H1 (cell line): ENCODE data around the gene LBH. TPM values are rescaled to one million over a fixed set of nuclear protein-coding genes. Genes with fewer than 3 reads are reported as not detected.

Experiments used
- CTCF ChIA-PET: fragments of 300-600 bp; sonication (Branson Sonifier 250); formaldehyde crosslinking; loops from one replicate; lab custom pipeline; 2021; ENCODE audit not compliant: partially characterized antibody; lab: Charles Lee
- POLR2A ChIA-PET: fragments of 300-600 bp; sonication (Branson Sonifier 250); formaldehyde crosslinking; loops from one replicate; lab custom pipeline; 2021; ENCODE audit warnings: inconsistent platforms; ENCODE audit not compliant: partially characterized antibody; lab: Charles Lee
- DNase-seq, 2 experiments: peaks; one replicate each; pipeline versions ENCODE4 v3.0.0 to v3.0.0-alpha.2; 2010 to 2022; ENCODE audit warnings: low spot score in 2 of 2, low read depth in 1 of 2, mixed read lengths in 1 of 2
- FAIRE-seq: peaks from 2 replicates; lab custom pipeline; 2011; peaks lifted over from hg19 to GRCh38; lab: Jason Lieb, UNC
- H2AFZ ChIP-seq: 2 replicates; pipeline ENCODE4 v1.8.1; 2012; ENCODE audit warnings: low read length, inconsistent platforms
- H2AK5ac ChIP-seq: 2 replicates; pipeline ENCODE4 v1.6.1; 2013; ENCODE audit warnings: low read depth, low read length
- H2BK120ac ChIP-seq: replicated peaks from 2 replicates; pipeline ENCODE3; 2013; ENCODE audit warnings: low read depth, low read length, inconsistent platforms
- H2BK12ac ChIP-seq: 2 replicates; pipeline ENCODE4 v1.6.1; 2013; ENCODE audit warnings: low read depth, low read length
- H2BK15ac ChIP-seq: 2 replicates; pipeline ENCODE4 v1.6.1; 2013; ENCODE audit warnings: low read length
- H2BK20ac ChIP-seq: 2 replicates; pipeline ENCODE4 v1.6.1; 2013; ENCODE audit warnings: low read length
- H2BK5ac ChIP-seq: 2 replicates; pipeline ENCODE4 v1.6.1; 2013; ENCODE audit warnings: low read depth, low read length
- H3K14ac ChIP-seq: 2 replicates; pipeline ENCODE4 v1.6.1; 2013; ENCODE audit warnings: inconsistent platforms; ENCODE audit not compliant: insufficient read length
- H3K18ac ChIP-seq: 2 replicates; pipeline ENCODE4 v1.6.1; 2013; ENCODE audit warnings: low read length; ENCODE audit errors: extremely low read depth
- H3K23ac ChIP-seq: 2 replicates; pipeline ENCODE4 v1.6.1; 2013; ENCODE audit warnings: inconsistent platforms; ENCODE audit not compliant: insufficient read length
- H3K23me2 ChIP-seq: 2 replicates; pipeline ENCODE4 v1.6.1; 2013; ENCODE audit warnings: low read depth, low read length
- H3K27ac ChIP-seq: 2 replicates; pipeline ENCODE4 v1.6.1; 2011; ENCODE audit warnings: low read depth, low read length, inconsistent platforms
- H3K27me3 ChIP-seq, 4 experiments: replicated peaks in 1 of 4; 1 replicate in 1 of 4; 2 replicates in 3 of 4; pipeline versions ENCODE4 v1.6.1 to v1.8.1; 2011 to 2013; ENCODE audit warnings: low read length in 3 of 4, mild to moderate bottlenecking in 3 of 4, inconsistent platforms in 2 of 4, mixed read lengths in 2 of 4, moderate library complexity in 1 of 4; ENCODE audit not compliant: control insufficient read depth in 3 of 4, insufficient read depth in 3 of 4; ENCODE audit errors: extremely low read depth in 1 of 4
- H3K36me3 ChIP-seq, 4 experiments: 2 replicates each; pipeline versions ENCODE4 v1.6.1 to v1.8.1; 2011 to 2013; ENCODE audit warnings: mild to moderate bottlenecking in 4 of 4, low read length in 3 of 4, moderate library complexity in 2 of 4, control low read depth in 1 of 4, inconsistent platforms in 1 of 4; ENCODE audit not compliant: insufficient read depth in 4 of 4, control insufficient read depth in 2 of 4
- H3K4ac ChIP-seq: replicated peaks from 2 replicates; pipeline ENCODE3; 2013; ENCODE audit warnings: low read length, low read depth, mixed read lengths, inconsistent platforms; ENCODE audit not compliant: insufficient read length
- H3K4me1 ChIP-seq, 4 experiments: replicated peaks in 1 of 4; 1 replicate in 1 of 4; 2 replicates in 3 of 4; pipeline versions ENCODE4 v1.6.1 to v1.8.1; 2011 to 2013; ENCODE audit warnings: low read length in 3 of 4, inconsistent platforms in 2 of 4, mixed read lengths in 1 of 4; ENCODE audit not compliant: insufficient read depth in 4 of 4, control insufficient read depth in 3 of 4
- H3K4me2 ChIP-seq, 2 experiments: 2 replicates each; pipeline versions ENCODE4 v1.6.1 to v1.8.1; 2011 to 2013; ENCODE audit warnings: low read depth in 2 of 2, low read length in 2 of 2, control low read depth in 1 of 2, inconsistent platforms in 1 of 2, mild to moderate bottlenecking in 1 of 2; ENCODE audit not compliant: insufficient read depth in 1 of 2
- H3K4me3 ChIP-seq, 4 experiments: fragments of 200-600, 300-600 bp in 1 of 4; sonication (generic), shearing (Covaris generic), sonication (Bioruptor Twin) in 1 of 4; 2 replicates each; pipeline versions ENCODE4 v1.5.1 to v1.8.1; 2011 to 2016; ENCODE audit warnings: low read length in 4 of 4, low read depth in 3 of 4, control low read depth in 2 of 4, inconsistent platforms in 2 of 4, mild to moderate bottlenecking in 2 of 4, mixed read lengths in 1 of 4, moderate library complexity in 1 of 4; ENCODE audit not compliant: insufficient read depth in 2 of 4; ENCODE audit errors: extremely low read depth in 1 of 4
- H3K56ac ChIP-seq: replicated peaks from 2 replicates; pipeline ENCODE3; 2013; ENCODE audit warnings: low read depth, mild to moderate bottlenecking, mixed read lengths, low read length, inconsistent platforms; ENCODE audit not compliant: insufficient read length
- H3K79me1 ChIP-seq: 2 replicates; pipeline ENCODE4 v1.6.1; 2013; ENCODE audit warnings: low read depth, low read length, control low read depth
- H3K79me2 ChIP-seq, 2 experiments: 2 replicates each; pipeline versions ENCODE4 v1.6.1 to v1.8.1; 2012 to 2013; ENCODE audit warnings: low read length in 2 of 2, mild to moderate bottlenecking in 2 of 2, inconsistent platforms in 1 of 2; ENCODE audit not compliant: insufficient read depth in 2 of 2, control insufficient read depth in 1 of 2
- H3K9ac ChIP-seq, 4 experiments: replicated peaks in 1 of 4; 1 replicate in 1 of 4; 2 replicates in 3 of 4; pipeline versions ENCODE4 v1.6.1 to v1.8.1; 2011 to 2013; ENCODE audit warnings: low read depth in 3 of 4, low read length in 3 of 4, control low read depth in 2 of 4, mild to moderate bottlenecking in 2 of 4, moderate library complexity in 2 of 4, inconsistent platforms in 1 of 4; ENCODE audit errors: extremely low read depth in 1 of 4
- H3K9me3 ChIP-seq, 2 experiments: 2 replicates each; pipeline versions ENCODE4 v1.6.1 to v1.8.1; 2012 to 2013; ENCODE audit warnings: mild to moderate bottlenecking in 2 of 2, moderate library complexity in 2 of 2, control low read depth in 1 of 2, inconsistent platforms in 1 of 2, low read depth in 1 of 2, low read length in 1 of 2, mixed read lengths in 1 of 2; ENCODE audit not compliant: insufficient read depth in 2 of 2
- H4K20me1 ChIP-seq, 2 experiments: replicated peaks in 1 of 2; 2 replicates each; pipeline versions ENCODE3 to v1.8.1; 2011 to 2013; ENCODE audit warnings: inconsistent platforms in 2 of 2, low read length in 2 of 2, mild to moderate bottlenecking in 1 of 2; ENCODE audit not compliant: insufficient read depth in 2 of 2, control insufficient read depth in 1 of 2
- H4K5ac ChIP-seq: 2 replicates; pipeline ENCODE4 v1.6.1; 2013; ENCODE audit warnings: low read length, low read depth, mixed read lengths, inconsistent platforms; ENCODE audit not compliant: insufficient read length
- H4K8ac ChIP-seq: 2 replicates; pipeline ENCODE4 v1.8.0; 2013; ENCODE audit warnings: mild to moderate bottlenecking, moderate library complexity, low read length, inconsistent platforms; ENCODE audit not compliant: insufficient read depth; ENCODE audit errors: extremely low read depth
- H4K91ac ChIP-seq: replicated peaks from 2 replicates; pipeline ENCODE3; 2013; ENCODE audit warnings: low read length, mixed read lengths, inconsistent platforms; ENCODE audit not compliant: insufficient read length
- ATF2 ChIP-seq: IDR thresholded peaks from 2 replicates; pipeline ENCODE4 v1.6.1; 2012; ENCODE audit warnings: low read length, inconsistent platforms
- ATF3 ChIP-seq: IDR thresholded peaks from 2 replicates; pipeline ENCODE4 v1.6.1; 2011; ENCODE audit warnings: low read depth, mild to moderate bottlenecking, low read length; ENCODE audit not compliant: insufficient read depth
- BRCA1 ChIP-seq: IDR thresholded peaks from 2 replicates; pipeline ENCODE4 v1.6.1; 2012; ENCODE audit warnings: low read depth, low read length, improper control_type of control experiment
- EP300 ChIP-seq, 2 experiments: IDR thresholded peaks; 1 replicate in 1 of 2; 2 replicates in 1 of 2; pipeline ENCODE4 v1.6.1; 2011 to 2012; ENCODE audit warnings: low read depth in 2 of 2, low read length in 2 of 2, mild to moderate bottlenecking in 2 of 2, borderline replicate concordance in 1 of 2, inconsistent platforms in 1 of 2, moderate library complexity in 1 of 2
- GABPA ChIP-seq: IDR thresholded peaks from 2 replicates; pipeline ENCODE4 v1.6.1; 2011; ENCODE audit warnings: mild to moderate bottlenecking, low read length, moderate library complexity, borderline replicate concordance; ENCODE audit not compliant: insufficient read depth
- KDM5A ChIP-seq: fragments of 200-600 bp; IDR thresholded peaks from 2 replicates; pipeline ENCODE4 v1.7.1; 2012; ENCODE audit warnings: mild to moderate bottlenecking, low read length, inconsistent platforms, mixed read lengths
- RBBP5 ChIP-seq: IDR thresholded peaks from 2 replicates; pipeline ENCODE4 v1.7.1; 2012; ENCODE audit warnings: low read depth, mild to moderate bottlenecking, inconsistent platforms, low read length, moderate library complexity, borderline replicate concordance
- TAF1 ChIP-seq: IDR thresholded peaks from 2 replicates; pipeline ENCODE4 v1.6.1; 2011; ENCODE audit warnings: mild to moderate bottlenecking, low read depth, low read length
- TAF7 ChIP-seq: optimal IDR thresholded peaks from 2 replicates; pipeline ENCODE3; 2011; ENCODE audit warnings: low read depth, mild to moderate bottlenecking, inconsistent platforms, low read length, moderate library complexity, borderline replicate concordance
- ZNF274 ChIP-seq: IDR thresholded peaks from 2 replicates; pipeline ENCODE4 v1.7.0; 2012; ENCODE audit warnings: low read length, borderline replicate concordance; ENCODE audit errors: extremely low read depth
- WGBS, 2 experiments: shearing (Covaris generic) in 1 of 2; methylation state at CpG; one replicate each; pipeline versions ENCODE4 v1.1.6 to v1.1.7; 2013 to 2015; ENCODE audit warnings: low lambda C conversion rate in 2 of 2, mixed read lengths in 2 of 2, inconsistent platforms in 1 of 2, low coverage in 1 of 2, missing lambda C conversion rate in 1 of 2; ENCODE audit not compliant: insufficient replicate concordance in 2 of 2, insufficient coverage in 1 of 2, insufficient read length in 1 of 2; ENCODE audit errors: extremely low coverage in 1 of 2, missing lambda C conversion rate in 1 of 2; 5-methylcytosine and 5-hydroxymethylcytosine counted together
- polyA plus RNA-seq, 7 experiments: library from polyadenylated mRNA; depleted of rRNA in 3 of 7; stranded (reverse) in 5 of 7; unstranded in 2 of 7; fragments of >200 nt in 5 of 7; fragments of 200-250 nt in 2 of 7; gene quantifications; 1 replicate in 5 of 7; 2 replicates in 1 of 7; 4 replicates in 1 of 7; pipeline versions ENCODE4 v1.2.1 to v1.2.3, GENCODE V29; 2011 to 2013; ENCODE audit warnings: missing spikeins in 2 of 7, mixed read lengths in 2 of 7
- total RNA-seq: library from RNA; stranded (reverse); fragmentation: NEBNext Ultra II Directional; extraction: Animal tissue kit (Norgen Biotek cat#: 25700); gene quantifications from 2 replicates; pipeline ENCODE4 v1.2.1, GENCODE V29; 2021

LBH gene
- total and polyA plus RNA-seq, 2 of the 8 experiments (the other 6 are each of a cell fraction or from before 2014, with no cell fraction given), result 25.7 to 34.5 TPM

DNA sequence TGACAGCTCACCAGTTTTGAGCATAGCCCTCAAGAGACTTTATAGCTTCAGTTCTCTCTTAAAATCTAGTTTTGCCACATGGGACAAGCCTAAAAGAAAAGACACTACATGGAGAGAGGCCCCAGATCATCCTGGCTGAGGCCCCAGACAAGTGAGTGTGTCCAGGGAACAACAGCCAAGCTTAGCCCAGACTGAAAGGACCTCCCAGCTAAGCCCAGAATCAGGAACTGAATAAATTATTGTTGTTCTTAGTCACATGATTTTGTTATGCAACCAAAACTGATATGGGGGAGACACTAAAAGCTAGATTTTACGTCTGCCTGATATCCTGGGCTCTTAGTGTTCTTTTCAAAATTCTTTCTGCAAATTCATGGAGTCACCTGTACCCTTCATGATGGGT lies 29.3 kb upstream of the LBH start:
- no peak for FAIRE-seq
- 88% methylated on average over 1 of the region's 1 CpG; no CpG with 5 or more reads in 1 of the 2 experiments for WGBS, 2 experiments

More for the DNA sequence above, 29.3 kb upstream of the LBH start:
- Histone ChIP-seq H3K79me2 (no peaks in the 10 kb centered on the region), H3K4me3 (no peak overlapping the region), H4K91ac (no peak overlapping the region), H3K56ac (no peak overlapping the region), H3K4me1 (no peaks in the 10 kb centered on the region), H3K9ac (no peak overlapping the region), H4K20me1 (no peaks in the 10 kb centered on the region), H3K23ac (no peak overlapping the region), H4K5ac (no peak overlapping the region), H3K14ac (no peak overlapping the region), H4K8ac (no peak overlapping the region), H3K18ac (no peak overlapping the region), H3K4me2 (no peak overlapping the region), H2AFZ (no peak overlapping the region), H2AK5ac (no peak overlapping the region), H3K36me3 (no peaks in the 10 kb centered on the region), H2BK15ac (no peak overlapping the region), H2BK12ac (no peak overlapping the region), H3K4ac (no peak overlapping the region), H3K23me2 (no peaks in the 10 kb centered on the region), H3K9me3 (no peaks in the 10 kb centered on the region), H3K79me1 (no peaks in the 10 kb centered on the region), H2BK5ac (no peak overlapping the region), H3K27ac (no peak overlapping the region), H3K27me3 (no peaks in the 10 kb centered on the region), H2BK20ac (no peak overlapping the region), H2BK120ac (no peak overlapping the region)
- no peak for TF ChIP-seq GABPA
- no peak for TF ChIP-seq ZNF274
- TF ChIP-seq KDM5A, result no peak
- no peak for TF ChIP-seq TAF1
- no peak for TF ChIP-seq RBBP5
- TF ChIP-seq BRCA1, result no peak
- TF ChIP-seq EP300 (IDR thresholded peaks at IDR 0.05; ENCODE audit: borderline replicate concordance in 1 of 2, low read depth in 2 of 2, low read length in 2 of 2), result no peak
- no peak for TF ChIP-seq TAF7
- no peak for TF ChIP-seq ATF3
- no peak for TF ChIP-seq ATF2
- ChIA-PET CTCF (interaction anchor here (0.5 to 0.9 kb wide), 4 partner anchors 18 to 509 kb away, joined by 3 to 4 read pairs (median 3); no protein-coding TSS in a partner anchor), POLR2A (no interaction called here)
- no peak for DNase-seq
